GM23248 (cell line): ENCODE measurements around the gene SH3BP2. TPM values are rescaled to one million over a fixed set of nuclear protein-coding genes. Genes with fewer than 3 reads are reported as not detected.

Experiments used
- DNase-seq: peaks from one replicate; pipeline ENCODE4 v3.0.0-alpha.2; 2015
- H2AFZ ChIP-seq: fragments of 200-600 bp; sonication (generic); 2 replicates; pipeline ENCODE4 v1.6.1; 2016; ENCODE audit warnings: antibody characterized with exemption
- H3F3A ChIP-seq: fragments of 200-600 bp; sonication (generic); 2 replicates; pipeline ENCODE4 v1.6.1; 2016; ENCODE audit warnings: mild to moderate bottlenecking, antibody characterized with exemption, mixed run types; ENCODE audit not compliant: insufficient read depth
- H3K27ac ChIP-seq: fragments of 200-600 bp; sonication (generic); 2 replicates; pipeline ENCODE4 v1.5.1; 2016; ENCODE audit warnings: mild to moderate bottlenecking
- H3K27me3 ChIP-seq: fragments of 200-600 bp; sonication (generic); replicated peaks from 2 replicates; pipeline ENCODE4 v1.6.1; 2016; ENCODE audit warnings: mild to moderate bottlenecking; ENCODE audit not compliant: insufficient read depth
- H3K36me3 ChIP-seq: fragments of 200-600 bp; sonication (generic); 2 replicates; pipeline ENCODE4 v1.6.1; 2016; ENCODE audit warnings: low read depth, mild to moderate bottlenecking
- H3K4me1 ChIP-seq: fragments of 200-600 bp; sonication (generic); 2 replicates; pipeline ENCODE4 v1.6.1; 2016; ENCODE audit warnings: mild to moderate bottlenecking; ENCODE audit not compliant: insufficient read depth
- H3K4me2 ChIP-seq: fragments of 200-600 bp; sonication (generic); one replicate; pipeline ENCODE4 v1.6.1; 2016; ENCODE audit warnings: mild to moderate bottlenecking; ENCODE audit not compliant: unreplicated experiment
- H3K4me3 ChIP-seq: fragments of 200-600 bp; sonication (generic); 2 replicates; pipeline ENCODE4 v1.5.1; 2016; ENCODE audit warnings: mild to moderate bottlenecking
- H3K79me2 ChIP-seq: fragments of 200-600 bp; sonication (generic); 2 replicates; pipeline ENCODE4 v1.6.1; 2016; ENCODE audit warnings: mild to moderate bottlenecking; ENCODE audit not compliant: insufficient read depth
- H3K9ac ChIP-seq: fragments of 200-600 bp; sonication (generic); 2 replicates; pipeline ENCODE4 v1.6.1; 2016; ENCODE audit warnings: mild to moderate bottlenecking
- H3K9me2 ChIP-seq: fragments of 200-600 bp; sonication (generic); 2 replicates; pipeline ENCODE4 v1.6.1; 2016; ENCODE audit warnings: mixed run types, mild to moderate bottlenecking, moderate library complexity; ENCODE audit not compliant: insufficient read depth
- H3K9me3 ChIP-seq: fragments of 200-600 bp; sonication (generic); one replicate; pipeline ENCODE4 v1.6.1; 2017; ENCODE audit warnings: low read depth
- H4K20me1 ChIP-seq: fragments of 200-600 bp; sonication (generic); 2 replicates; pipeline ENCODE4 v1.6.0; 2016; ENCODE audit not compliant: insufficient read depth
- EZH2 ChIP-seq: fragments of 200-600 bp; sonication (generic); IDR thresholded peaks from 2 replicates; pipeline ENCODE4 v1.6.1; 2018; ENCODE audit warnings: antibody characterized with exemption, mild to moderate bottlenecking; ENCODE audit not compliant: insufficient read depth, poor library complexity, severe bottlenecking
- EZH2phosphoT487 ChIP-seq: fragments of 200-600 bp; sonication (generic); IDR thresholded peaks from 2 replicates; pipeline ENCODE4 v1.6.1; 2018; ENCODE audit warnings: antibody characterized with exemption, moderate library complexity, mild to moderate bottlenecking, low read depth; ENCODE audit not compliant: insufficient read depth
- whole genome bisulfite sequencing, 2 experiments: methylation state at CpG; one replicate each; pipeline ENCODE4 v1.1.6; 2015 to 2017; ENCODE audit warnings: low lambda C conversion rate in 2 of 2, low coverage in 1 of 2; ENCODE audit errors: missing lambda C conversion rate in 2 of 2; 5-methylcytosine and 5-hydroxymethylcytosine counted together
- in situ Hi-C: fragments of 300-500 bp; cut with MboI; formaldehyde crosslinking; loops from 2 replicates; pipeline ENCODE4 v1.15.0; 2020
- polyA plus RNA-seq: library from polyadenylated mRNA; unstranded; fragments of >200 nt; fragmentation: Nextera tagmentation; extraction: Ambion mirVana; gene quantifications from 2 replicates; pipeline ENCODE4 v1.2.1, GENCODE V29; 2016
- total RNA-seq: library from RNA; depleted of rRNA; stranded (reverse); fragments of >200 nt; shearing (Covaris generic); gene quantifications from 2 replicates; pipeline ENCODE4 v1.2.3, GENCODE V29; 2014

The SH3BP2 gene
- total and polyA plus RNA-seq, 2 experiments from 2014 or later, result 20.9 to 31.2 TPM

DNA sequence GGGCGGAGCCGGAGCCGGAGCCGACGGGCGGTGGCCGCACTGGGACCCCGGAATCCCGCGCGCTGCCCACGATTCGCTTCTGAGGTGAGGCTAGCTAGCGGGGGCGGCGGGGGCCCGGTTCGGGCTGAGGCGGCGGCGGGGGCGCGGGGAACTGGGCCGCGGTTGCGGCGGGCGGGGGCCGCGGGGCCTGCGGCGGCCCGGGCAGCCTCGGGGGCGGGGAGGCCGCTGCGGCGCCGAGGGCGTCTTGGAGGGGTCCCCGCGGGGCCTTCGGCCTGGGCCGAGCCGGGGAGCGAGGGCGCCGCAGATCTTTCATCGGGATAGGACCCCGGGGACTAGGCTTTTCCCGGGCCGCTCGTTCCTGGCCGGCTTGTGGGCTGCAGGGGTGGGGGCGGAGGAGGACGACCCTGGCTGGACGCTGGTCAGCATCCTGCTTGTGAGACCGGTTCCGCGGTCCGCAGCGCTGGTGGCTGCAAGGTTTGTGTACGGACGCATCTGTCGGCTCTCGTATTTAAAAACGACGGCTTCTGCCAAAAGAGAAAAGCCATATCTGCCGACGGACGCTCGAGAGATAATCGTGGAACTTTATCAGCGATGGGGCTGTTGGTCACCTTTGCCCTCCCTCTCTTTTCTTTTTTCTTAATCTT is 51.2 kb downstream of the SH3BP2 start:
- H3K9me2 ChIP-seq, result no peaks in the 10 kb centered on the region
- no peak for TF ChIP-seq EZH2
- no peak for TF ChIP-seq EZH2phosphoT487
- peaks cover 10% of the 10 kb centered on the region for H4K20me1 ChIP-seq
- peaks cover 16% of the 10 kb centered on the region for H3K4me1 ChIP-seq
- peak overlapping the region; percentile 93 for H3K4me2 ChIP-seq
- DNase-seq, result peak; percentile 67
- no peaks in the 10 kb centered on the region for H3K27me3 ChIP-seq
- H3K27ac ChIP-seq, result peak overlapping the region; percentile 53
- peak overlapping the region; percentile 75 for H2AFZ ChIP-seq
- H3F3A ChIP-seq, result peaks cover 18% of the 10 kb centered on the region
- 1 to 2% methylated on average over 23 to 64 of the region's 74 CpGs for WGBS, 2 experiments
- peak overlapping the region; percentile 92 for H3K9ac ChIP-seq
- peak overlapping the region; percentile 87 for H3K4me3 ChIP-seq
- H3K9me3 ChIP-seq, result no peaks in the 10 kb centered on the region
- H3K36me3 ChIP-seq, result no peaks in the 10 kb centered on the region
- H3K79me2 ChIP-seq, result peaks cover 64% of the 10 kb centered on the region
- in situ Hi-C loops, result no loop called here

GRCh38 chr4:2846172-2846571 is 53.3 kb downstream of the SH3BP2 start:
- DNase-seq, result no peak
- H4K20me1 ChIP-seq, result peaks cover 20% of the 10 kb centered on the region
- TF ChIP-seq EZH2 (no peak), EZH2phosphoT487 (no peak)

GRCh38 chr4:2847302-2847871 is 54.5 kb downstream of the SH3BP2 start:
- Histone ChIP-seq H4K20me1 (peaks cover 26% of the 10 kb centered on the region), H3K79me2 (peaks cover 90% of the 10 kb centered on the region)
- 95 to 97% methylated on average over 11 of the region's 11 CpGs for WGBS, 2 experiments

More at GRCh38 chr4:2846172-2846571, 53.3 kb downstream of the SH3BP2 start:
- H3K4me3 ChIP-seq, result peak overlapping the region; percentile 87; the same call in 1 of the 2 replicates
- 96 to 97% methylated on average over 2 of the region's 2 CpGs for WGBS, 2 experiments
- H3K4me1 ChIP-seq, result peaks cover 26% of the 10 kb centered on the region
- H3K27me3 ChIP-seq, result no peaks in the 10 kb centered on the region
- no peak overlapping the region for H3K27ac ChIP-seq
- no peaks in the 10 kb centered on the region for H3K9me2 ChIP-seq
- no peak overlapping the region for H3K9ac ChIP-seq
- H2AFZ ChIP-seq, result no peak overlapping the region
- peaks cover 20% of the 10 kb centered on the region for H3F3A ChIP-seq
- H3K9me3 ChIP-seq, result no peaks in the 10 kb centered on the region
- H3K4me2 ChIP-seq, result peak overlapping the region; percentile 93
- in situ Hi-C loops, result no loop called here
- peaks cover 84% of the 10 kb centered on the region for H3K79me2 ChIP-seq
- H3K36me3 ChIP-seq, result no peaks in the 10 kb centered on the region

GRCh38 chr4:2848449-2848848 is 55.6 kb downstream of the SH3BP2 start:
- Histone ChIP-seq H3K9ac (no peak overlapping the region), H3K36me3 (no peaks in the 10 kb centered on the region), H3K27ac (no peak overlapping the region), H2AFZ (no peak overlapping the region), H3K27me3 (no peaks in the 10 kb centered on the region), H3K4me3 (no peak overlapping the region), H4K20me1 (peaks cover 34% of the 10 kb centered on the region), H3F3A (peaks cover 29% of the 10 kb centered on the region), H3K4me1 (peaks cover 33% of the 10 kb centered on the region), H3K9me2 (no peaks in the 10 kb centered on the region), H3K79me2 (peaks cover 92% of the 10 kb centered on the region), H3K9me3 (no peaks in the 10 kb centered on the region), H3K4me2 (no peak overlapping the region)
- in situ Hi-C loops, result no loop called here
- 99 to 100% methylated on average over 2 of the region's 2 CpGs for WGBS, 2 experiments
- TF ChIP-seq EZH2 (no peak), EZH2phosphoT487 (no peak)
- no peak for DNase-seq

More at GRCh38 chr4:2847302-2847871, 54.5 kb downstream of the SH3BP2 start:
- no peaks in the 10 kb centered on the region for H3K36me3 ChIP-seq
- in situ Hi-C loops, result no loop called here
- H3K9ac ChIP-seq, result no peak overlapping the region
- no peak overlapping the region for H3K27ac ChIP-seq
- no peak for DNase-seq
- peaks cover 23% of the 10 kb centered on the region for H3F3A ChIP-seq
- peaks cover 28% of the 10 kb centered on the region for H3K4me1 ChIP-seq
- H3K9me2 ChIP-seq, result no peaks in the 10 kb centered on the region
- no peak overlapping the region for H2AFZ ChIP-seq
- H3K9me3 ChIP-seq, result no peaks in the 10 kb centered on the region
- H3K4me3 ChIP-seq, result no peak overlapping the region
- H3K27me3 ChIP-seq, result no peaks in the 10 kb centered on the region
- TF ChIP-seq EZH2 (no peak), EZH2phosphoT487 (no peak)
- H3K4me2 ChIP-seq, result no peak overlapping the region
